A673 (cell line): ENCODE data around the gene ASXL1.

Source experiments
- EZH2 ChIP-seq: fragments of 200-600 bp; sonication (generic); IDR thresholded peaks from 2 replicates; pipeline ENCODE4 v1.6.1; 2017; ENCODE audit warnings: borderline replicate concordance, low read depth, mild to moderate bottlenecking, mixed read lengths, antibody characterized with exemption, low read length; ENCODE audit not compliant: poor library complexity, severe bottlenecking
- TF ChIP-seq, protein P1 (sequence below): fragments of 300-800, 200-600 bp; sonication (generic); conservative IDR thresholded peaks from 2 replicates; pipeline ENCODE4 v1.5.1; 2017; ENCODE audit warnings: low read depth, mild to moderate bottlenecking, antibody characterized with exemption, low read length, moderate library complexity, mixed read lengths

DNA sequence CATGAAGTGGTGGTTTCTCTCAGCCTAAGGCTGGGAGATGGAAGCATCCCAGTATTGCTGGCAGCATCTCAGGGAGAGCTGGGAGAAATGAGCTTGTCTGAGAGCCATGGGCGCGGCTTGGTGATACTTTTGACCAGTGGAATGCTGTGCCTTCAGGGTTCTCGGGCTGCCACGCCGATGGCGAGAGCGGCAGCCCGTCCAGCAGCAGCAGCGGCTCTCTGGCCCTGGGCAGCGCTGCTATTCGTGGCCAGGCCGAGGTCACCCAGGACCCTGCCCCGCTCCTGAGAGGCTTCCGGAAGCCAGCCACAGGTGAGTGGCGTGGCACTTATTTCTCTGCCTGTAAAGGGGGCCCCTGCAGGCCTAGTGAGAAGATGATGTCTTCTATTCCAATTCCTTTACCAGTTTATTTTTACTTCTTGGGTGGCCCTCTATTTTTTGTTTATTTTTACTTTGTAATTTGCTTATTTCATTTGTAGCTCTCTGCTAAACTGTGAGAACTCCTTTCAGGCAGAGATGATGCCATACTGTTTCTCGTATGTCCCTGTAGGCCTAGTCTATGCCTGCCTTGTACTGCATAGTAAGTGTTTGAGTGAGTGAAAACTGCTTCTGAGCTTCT is 71.7 kb downstream of the ASXL1 start:
- TF ChIP-seq, protein P1, sequence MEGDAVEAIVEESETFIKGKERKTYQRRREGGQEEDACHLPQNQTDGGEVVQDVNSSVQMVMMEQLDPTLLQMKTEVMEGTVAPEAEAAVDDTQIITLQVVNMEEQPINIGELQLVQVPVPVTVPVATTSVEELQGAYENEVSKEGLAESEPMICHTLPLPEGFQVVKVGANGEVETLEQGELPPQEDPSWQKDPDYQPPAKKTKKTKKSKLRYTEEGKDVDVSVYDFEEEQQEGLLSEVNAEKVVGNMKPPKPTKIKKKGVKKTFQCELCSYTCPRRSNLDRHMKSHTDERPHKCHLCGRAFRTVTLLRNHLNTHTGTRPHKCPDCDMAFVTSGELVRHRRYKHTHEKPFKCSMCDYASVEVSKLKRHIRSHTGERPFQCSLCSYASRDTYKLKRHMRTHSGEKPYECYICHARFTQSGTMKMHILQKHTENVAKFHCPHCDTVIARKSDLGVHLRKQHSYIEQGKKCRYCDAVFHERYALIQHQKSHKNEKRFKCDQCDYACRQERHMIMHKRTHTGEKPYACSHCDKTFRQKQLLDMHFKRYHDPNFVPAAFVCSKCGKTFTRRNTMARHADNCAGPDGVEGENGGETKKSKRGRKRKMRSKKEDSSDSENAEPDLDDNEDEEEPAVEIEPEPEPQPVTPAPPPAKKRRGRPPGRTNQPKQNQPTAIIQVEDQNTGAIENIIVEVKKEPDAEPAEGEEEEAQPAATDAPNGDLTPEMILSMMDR = no peak
- no peak for TF ChIP-seq EZH2
